Activated gamma-delta T cell treated with anti-CD3 and anti-CD28 coated beads, Interleukin-2, amount 50 U/mL, for 16 hours (primary cell): ENCODE measurements around the gene APOL5.

Experiments used
- DNase-seq: peaks from one replicate; pipeline ENCODE4 v3.0.0-alpha.2; 2020; ENCODE audit warnings: low read depth

APOL5 gene

GRCh38 chr22:35743326-35743860 is 25.7 kb downstream of the APOL5 start:
- DNase-seq, result no peak

DNA sequence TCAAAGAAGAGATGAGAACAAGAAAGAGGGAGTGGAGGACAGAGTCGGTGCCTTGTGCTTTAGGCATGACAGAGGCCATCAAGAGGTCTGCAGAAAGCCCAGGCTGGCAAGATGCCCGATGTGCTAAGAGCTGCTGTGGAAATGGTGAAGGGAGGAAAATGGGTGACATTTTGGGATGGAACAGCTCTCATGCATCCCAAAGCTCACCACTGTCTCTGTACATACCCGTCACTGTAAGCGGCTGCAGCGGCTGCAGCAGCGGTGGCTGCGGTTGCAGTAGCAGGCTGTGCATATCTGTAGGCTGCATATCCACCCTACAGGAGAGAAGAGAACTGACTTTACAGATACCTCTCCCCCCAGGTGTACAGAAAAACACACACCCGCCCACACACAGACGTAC is 28.6 kb downstream of the APOL5 start:
- no peak for DNase-seq

GRCh38 chr22:35746946-35747703 is 29.5 kb downstream of the APOL5 start:
- no peak for DNase-seq

- DNase-seq, result no peak
Measured at GRCh38 chr22:35749808-35750207, 32.1 kb downstream of the APOL5 start.

GRCh38 chr22:35752006-35752862 is 34.6 kb downstream of the APOL5 start:
- DNase-seq, result no peak

- DNase-seq, result no peak
Measured at GRCh38 chr22:35752863-35753189, 35.2 kb downstream of the APOL5 start.

GRCh38 chr22:35754761-35755160 is 37.1 kb downstream of the APOL5 start:
- DNase-seq, result no peak

- DNase-seq, result no peak
Measured at GRCh38 chr22:35756722-35757121, 39.0 kb downstream of the APOL5 start.

DNA sequence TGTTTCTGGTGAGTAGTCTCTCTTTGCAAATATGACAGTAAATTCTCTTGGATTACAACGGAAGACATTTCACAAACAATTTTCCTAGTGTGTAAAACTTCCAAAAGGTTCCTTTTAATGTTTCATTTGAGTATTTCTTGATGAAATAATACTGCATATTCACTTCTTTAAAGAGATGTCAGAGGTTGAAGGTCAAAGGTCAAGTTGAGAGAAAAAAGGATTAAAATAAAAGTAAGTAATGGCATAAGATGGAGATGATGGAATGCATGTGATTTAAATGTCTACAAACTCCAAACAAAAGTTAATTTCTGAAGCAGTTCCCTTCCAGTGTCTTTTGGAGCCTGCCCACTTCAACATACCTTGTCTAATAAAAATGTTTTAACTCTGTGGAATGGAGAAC is 40.7 kb downstream of the APOL5 start:
- DNase-seq, result no peak

DNA sequence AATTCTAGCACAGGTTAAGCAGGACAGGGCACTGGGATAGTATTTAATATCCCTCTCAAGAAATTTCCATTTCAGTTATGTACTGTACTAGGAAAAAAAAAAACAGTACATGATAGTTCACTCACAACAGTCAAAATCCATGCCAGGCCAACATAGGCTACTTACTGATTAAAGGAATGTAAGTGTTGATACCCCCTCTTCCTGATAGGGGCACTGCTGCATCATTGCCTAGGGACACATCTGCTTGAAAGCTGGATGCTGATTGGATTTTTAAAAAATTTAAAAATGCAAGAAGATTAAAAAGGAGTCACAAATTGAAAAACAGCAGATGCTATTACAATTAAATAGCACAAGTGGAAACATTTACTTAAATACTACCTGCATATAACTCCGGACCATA is 43.4 kb downstream of the APOL5 start:
- no peak for DNase-seq

GRCh38 chr22:35766654-35767580 is 49.2 kb downstream of the APOL5 start:
- DNase-seq, result no peak

- no peak for DNase-seq
Measured at GRCh38 chr22:35769974-35770373, 52.3 kb downstream of the APOL5 start.

GRCh38 chr22:35775339-35775738 is 57.7 kb downstream of the APOL5 start:
- no peak for DNase-seq

DNA sequence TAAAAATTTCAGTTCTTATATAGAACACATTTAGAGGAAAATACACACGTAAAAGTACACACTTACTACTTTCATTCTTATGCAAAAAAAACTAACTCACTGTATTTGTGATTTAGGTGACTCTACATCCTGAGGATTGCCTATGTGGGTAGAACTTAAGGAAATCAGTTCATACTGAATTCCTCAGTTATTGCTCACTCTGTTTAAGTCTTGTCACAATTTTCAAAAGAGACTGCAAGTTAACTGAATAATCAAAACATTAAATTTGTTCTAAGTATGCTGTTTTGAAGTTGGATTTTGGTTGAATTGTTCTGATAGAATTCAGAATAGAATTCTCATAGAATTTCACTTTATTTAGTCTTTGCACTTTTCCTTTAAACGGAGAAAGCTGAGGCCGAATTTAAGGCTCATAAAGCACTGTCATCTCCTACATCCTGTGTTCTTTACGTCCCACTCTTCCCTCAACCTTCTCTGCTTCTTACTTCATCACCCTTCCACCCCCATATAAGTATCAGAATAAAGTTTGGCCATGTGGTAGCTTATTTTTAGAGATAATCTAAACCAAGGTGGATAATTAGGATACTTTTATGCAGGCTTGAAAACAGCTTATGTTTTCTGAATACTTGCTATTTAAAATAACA is 59.8 kb downstream of the APOL5 start:
- DNase-seq, result no peak
